ENCODE measurements around the gene KIAA0232. TPM values are rescaled to one million over a fixed set of nuclear protein-coding genes. Genes with fewer than 3 reads are reported as not detected.

The KIAA0232 gene
- polyA plus RNA-seq, 4 donors: 6.7 to 21.5 (median 8.6) TPM

DNA sequence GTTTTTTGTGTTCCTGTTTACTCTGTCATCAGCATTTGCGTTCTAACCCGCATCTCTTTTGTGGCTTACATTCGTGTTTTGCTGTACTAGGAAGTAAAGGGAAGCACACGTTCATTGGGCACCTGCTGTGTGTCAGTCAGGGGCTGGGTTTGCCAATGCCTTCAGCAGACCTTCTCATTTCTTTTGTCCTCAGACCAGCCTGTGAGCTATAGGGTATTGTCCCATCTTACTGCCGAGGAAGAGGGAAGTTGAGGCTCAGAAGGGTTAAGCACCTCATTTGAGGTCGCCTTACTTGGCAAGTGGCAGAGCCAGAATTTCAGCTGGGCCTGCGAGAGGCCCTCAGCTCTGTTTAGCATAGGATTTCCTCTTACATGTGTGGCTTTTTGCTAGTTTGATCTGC, 135.8 kb downstream of the KIAA0232 start:
- FAIRE-seq (no peak), DNase-seq (peak in 1 of 2 donors; percentile 36)
- Histone ChIP-seq H3K27ac (ENCODE audit: low read depth in 1 of 3, low read length in 2 of 3) (peak overlapping the region; percentile 86 to 95 (median 93)), H3K36me3 (ENCODE audit: control insufficient read depth in 3 of 3, insufficient read depth in 2 of 3, low read depth in 1 of 3, low read length in 3 of 3) (peaks cover 0 to 31% (median under 1%) of the 10 kb centered on the region in 3 donors), H3K27me3 (ENCODE audit: control insufficient read depth in 3 of 3, insufficient read depth in 3 of 3, low read length in 3 of 3) (no peaks in the 10 kb centered on the region), H3K4me3 (ENCODE audit: low read depth in 1 of 3, low read length in 3 of 3) (no peak overlapping the region), H3K4me1 (ENCODE audit: control insufficient read depth in 3 of 3, insufficient read depth in 2 of 3, low read depth in 1 of 3, low read length in 2 of 3) (peaks cover 11 to 52% (median 18%) of the 10 kb centered on the region in 3 donors), H3K9me3 (ENCODE audit: control insufficient read depth in 2 of 2, insufficient read depth in 1 of 2, low read depth in 1 of 2, low read length in 1 of 2) (no peaks in the 10 kb centered on the region)
- 15 to 27% (median 16%) methylated on average over 7 of the region's 7 CpGs for WGBS, 3 donors

DNA sequence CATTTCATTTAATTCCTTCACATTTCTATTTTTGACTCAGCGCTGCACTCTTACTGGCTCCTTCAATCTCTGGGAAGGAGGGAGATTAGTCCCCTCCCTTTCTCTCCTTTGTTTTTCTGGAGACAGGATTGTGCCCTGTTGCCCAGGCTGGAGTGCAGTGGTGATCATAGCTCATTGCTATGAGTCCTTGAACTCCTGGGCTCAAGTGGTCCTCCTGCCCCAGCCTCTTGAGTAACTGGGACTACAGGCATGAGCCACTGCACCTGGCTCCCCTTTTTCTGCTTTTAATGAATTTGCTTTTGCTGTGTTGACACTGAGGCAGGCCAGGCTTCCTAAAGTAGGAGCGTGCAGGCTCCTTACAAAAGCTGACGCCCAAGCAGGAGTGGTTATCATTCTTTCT, 137.6 kb downstream of the KIAA0232 start:
- H3K36me3 ChIP-seq (ENCODE audit: control insufficient read depth in 3 of 3, insufficient read depth in 2 of 3, low read depth in 1 of 3, low read length in 3 of 3): peaks cover 8 to 44% (median 10%) of the 10 kb centered on the region in 3 donors
- peaks cover 11 to 47% (median 18%) of the 10 kb centered on the region in 3 donors for H3K4me1 ChIP-seq (ENCODE audit: control insufficient read depth in 3 of 3, insufficient read depth in 2 of 3, low read depth in 1 of 3, low read length in 2 of 3)
- H3K27ac ChIP-seq (ENCODE audit: low read depth in 1 of 3, low read length in 2 of 3): no peak overlapping the region
- no peaks in the 10 kb centered on the region for H3K9me3 ChIP-seq (ENCODE audit: control insufficient read depth in 2 of 2, insufficient read depth in 1 of 2, low read depth in 1 of 2, low read length in 1 of 2)
- H3K27me3 ChIP-seq (ENCODE audit: control insufficient read depth in 3 of 3, insufficient read depth in 3 of 3, low read length in 3 of 3): no peaks in the 10 kb centered on the region
- WGBS, 3 donors: 63 to 66% (median 63%) methylated on average over 3 of the region's 3 CpGs
- no peak overlapping the region for H3K4me3 ChIP-seq (ENCODE audit: low read depth in 1 of 3, low read length in 3 of 3)
- no peak for DNase-seq
- no peak for FAIRE-seq

DNA sequence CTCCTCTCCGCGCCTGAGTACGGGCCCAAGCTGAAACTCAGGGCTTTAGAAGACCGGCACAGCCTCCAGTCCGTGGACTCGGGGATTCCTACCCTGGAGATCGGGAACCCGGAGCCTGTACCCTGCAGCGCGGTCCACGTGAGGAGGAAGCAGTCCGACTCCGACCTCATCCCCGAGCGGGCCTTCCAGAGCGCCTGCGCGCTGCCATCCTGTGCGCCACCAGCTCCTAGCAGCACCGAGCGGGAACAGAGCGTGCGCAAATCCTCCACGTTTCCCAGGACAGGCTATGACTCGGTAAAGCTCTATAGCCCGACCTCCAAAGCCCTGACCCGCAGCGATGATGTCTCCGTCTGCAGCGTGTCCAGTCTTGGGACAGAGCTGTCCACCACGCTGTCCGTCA, 141.0 kb downstream of the KIAA0232 start:
- H3K4me3 ChIP-seq (ENCODE audit: low read depth in 1 of 3, low read length in 3 of 3): no peak overlapping the region
- H3K27ac ChIP-seq (ENCODE audit: low read depth in 1 of 3, low read length in 2 of 3): no peak overlapping the region
- FAIRE-seq (no peak), DNase-seq (no peak)
- H3K4me1 ChIP-seq (ENCODE audit: control insufficient read depth in 3 of 3, insufficient read depth in 2 of 3, low read depth in 1 of 3, low read length in 2 of 3): peaks cover 3 to 32% (median 7%) of the 10 kb centered on the region in 3 donors
- peaks cover 8 to 57% (median 10%) of the 10 kb centered on the region in 3 donors for H3K36me3 ChIP-seq (ENCODE audit: control insufficient read depth in 3 of 3, insufficient read depth in 2 of 3, low read depth in 1 of 3, low read length in 3 of 3)
- H3K27me3 ChIP-seq (ENCODE audit: control insufficient read depth in 3 of 3, insufficient read depth in 3 of 3, low read length in 3 of 3): no peaks in the 10 kb centered on the region
- H3K9me3 ChIP-seq (ENCODE audit: control insufficient read depth in 2 of 2, insufficient read depth in 1 of 2, low read depth in 1 of 2, low read length in 1 of 2): no peaks in the 10 kb centered on the region
- 97 to 98% (median 98%) methylated on average over 32 of the region's 32 CpGs for WGBS, 3 donors

DNA sequence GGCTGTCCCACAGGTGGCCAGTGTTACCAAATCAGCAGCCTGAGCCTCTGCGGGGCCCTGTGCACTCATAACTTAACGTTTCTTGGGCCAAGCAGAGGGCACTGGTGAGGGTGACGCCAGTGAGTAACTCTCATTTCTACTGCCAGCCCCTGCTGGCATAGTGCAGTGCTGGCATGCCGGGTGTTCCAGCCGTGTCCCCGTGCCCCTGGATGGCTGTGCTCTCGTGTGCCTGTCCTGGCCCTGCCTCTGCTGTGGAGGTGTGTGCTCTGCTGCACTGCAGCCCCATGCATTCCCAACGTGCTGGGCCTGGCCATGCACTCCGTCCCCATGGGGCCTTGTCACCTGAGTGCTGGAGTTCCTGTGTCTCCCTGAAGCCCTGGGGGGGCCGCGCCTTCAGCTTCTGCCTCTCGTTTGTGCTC, 141.8 kb downstream of the KIAA0232 start:
- Histone ChIP-seq H3K27ac (ENCODE audit: low read depth in 1 of 3, low read length in 2 of 3) (peak overlapping the region in 1 of 3 donors; percentile 80), H3K4me1 (ENCODE audit: control insufficient read depth in 3 of 3, insufficient read depth in 2 of 3, low read depth in 1 of 3, low read length in 2 of 3) (peaks cover 0 to 35% (median 10%) of the 10 kb centered on the region in 3 donors)

DNA sequence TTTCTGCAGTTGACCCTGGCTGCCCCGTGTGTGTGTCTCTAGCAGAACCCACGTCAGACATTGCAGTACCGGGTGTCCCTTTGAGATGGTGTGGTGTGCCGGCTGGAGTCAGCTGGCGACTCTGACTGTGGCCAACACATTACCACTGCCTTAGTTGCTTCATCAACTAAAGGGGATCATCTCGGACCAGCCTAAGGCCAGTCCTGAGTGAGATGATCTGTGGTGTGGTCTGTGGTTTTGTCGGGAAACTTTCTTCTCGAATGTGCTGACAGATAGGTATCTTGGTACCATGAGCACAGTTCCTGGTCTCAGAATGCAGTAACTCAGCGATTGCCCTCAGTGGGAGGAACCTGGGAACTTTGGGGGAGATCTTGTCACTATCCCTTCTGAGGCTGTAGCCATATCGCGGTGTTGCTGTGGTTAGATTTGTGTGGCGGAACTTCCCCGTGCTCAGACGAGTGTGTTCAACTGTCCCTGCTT, 142.9 kb downstream of the KIAA0232 start:
- WGBS, 3 donors: 70 to 91% (median 80%) methylated on average over 14 of the region's 14 CpGs

More for the DNA sequence above, 141.8 kb downstream of the KIAA0232 start:
- Histone ChIP-seq H3K9me3 (ENCODE audit: control insufficient read depth in 2 of 2, insufficient read depth in 1 of 2, low read depth in 1 of 2, low read length in 1 of 2) (no peaks in the 10 kb centered on the region), H3K4me3 (ENCODE audit: low read depth in 1 of 3, low read length in 3 of 3) (no peak overlapping the region), H3K36me3 (ENCODE audit: control insufficient read depth in 3 of 3, insufficient read depth in 2 of 3, low read depth in 1 of 3, low read length in 3 of 3) (peaks cover 8 to 62% (median 10%) of the 10 kb centered on the region in 3 donors), H3K27me3 (ENCODE audit: control insufficient read depth in 3 of 3, insufficient read depth in 3 of 3, low read length in 3 of 3) (no peaks in the 10 kb centered on the region)
- FAIRE-seq: no peak
- DNase-seq: no peak
- WGBS, 3 donors: 87 to 90% (median 89%) methylated on average over 12 of the region's 12 CpGs

DNA sequence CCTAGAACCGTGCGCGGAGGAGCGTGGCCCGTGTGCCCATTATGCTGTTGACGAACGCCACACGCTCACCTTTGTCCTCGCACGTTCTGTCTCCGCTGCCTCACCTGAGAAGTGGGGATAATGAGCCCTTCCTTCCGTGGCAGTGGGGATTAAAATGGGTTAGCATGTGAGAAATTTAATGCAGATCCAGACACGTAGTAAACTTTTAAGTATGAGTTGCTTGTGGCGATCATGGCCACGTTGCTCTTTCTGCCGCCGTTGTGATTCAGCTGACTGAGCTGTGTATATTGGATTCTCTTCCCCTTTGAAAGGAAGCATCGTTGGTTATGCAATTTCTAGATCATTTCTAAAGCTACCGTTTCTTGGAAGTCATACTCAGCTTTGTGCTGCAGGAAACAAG, 143.6 kb downstream of the KIAA0232 start:
- Histone ChIP-seq H3K27ac (ENCODE audit: low read depth in 1 of 3, low read length in 2 of 3) (peak overlapping the region in 2 of 3 donors; percentile 79 to 80), H3K27me3 (ENCODE audit: control insufficient read depth in 3 of 3, insufficient read depth in 3 of 3, low read length in 3 of 3) (no peaks in the 10 kb centered on the region), H3K36me3 (ENCODE audit: control insufficient read depth in 3 of 3, insufficient read depth in 2 of 3, low read depth in 1 of 3, low read length in 3 of 3) (peaks cover 8 to 63% (median 10%) of the 10 kb centered on the region in 3 donors), H3K4me3 (ENCODE audit: low read depth in 1 of 3, low read length in 3 of 3) (no peak overlapping the region), H3K4me1 (ENCODE audit: control insufficient read depth in 3 of 3, insufficient read depth in 2 of 3, low read depth in 1 of 3, low read length in 2 of 3) (peaks cover 3 to 44% (median 10%) of the 10 kb centered on the region in 3 donors), H3K9me3 (ENCODE audit: control insufficient read depth in 2 of 2, insufficient read depth in 1 of 2, low read depth in 1 of 2, low read length in 1 of 2) (no peaks in the 10 kb centered on the region)
- 87 to 88% (median 87%) methylated on average over 19 of the region's 19 CpGs for WGBS, 3 donors
- FAIRE-seq (no peak), DNase-seq (no peak)

More for the DNA sequence above, 142.9 kb downstream of the KIAA0232 start:
- H3K4me1 ChIP-seq (ENCODE audit: control insufficient read depth in 3 of 3, insufficient read depth in 2 of 3, low read depth in 1 of 3, low read length in 2 of 3): peaks cover 3 to 39% (median 10%) of the 10 kb centered on the region in 3 donors
- DNase-seq (no peak), FAIRE-seq (no peak)
- no peak overlapping the region for H3K4me3 ChIP-seq (ENCODE audit: low read depth in 1 of 3, low read length in 3 of 3)
- peaks cover 8 to 62% (median 10%) of the 10 kb centered on the region in 3 donors for H3K36me3 ChIP-seq (ENCODE audit: control insufficient read depth in 3 of 3, insufficient read depth in 2 of 3, low read depth in 1 of 3, low read length in 3 of 3)
- peak overlapping the region in 1 of 3 donors; percentile 80 for H3K27ac ChIP-seq (ENCODE audit: low read depth in 1 of 3, low read length in 2 of 3)
- no peaks in the 10 kb centered on the region for H3K27me3 ChIP-seq (ENCODE audit: control insufficient read depth in 3 of 3, insufficient read depth in 3 of 3, low read length in 3 of 3)
- no peaks in the 10 kb centered on the region for H3K9me3 ChIP-seq (ENCODE audit: control insufficient read depth in 2 of 2, insufficient read depth in 1 of 2, low read depth in 1 of 2, low read length in 1 of 2)

DNA sequence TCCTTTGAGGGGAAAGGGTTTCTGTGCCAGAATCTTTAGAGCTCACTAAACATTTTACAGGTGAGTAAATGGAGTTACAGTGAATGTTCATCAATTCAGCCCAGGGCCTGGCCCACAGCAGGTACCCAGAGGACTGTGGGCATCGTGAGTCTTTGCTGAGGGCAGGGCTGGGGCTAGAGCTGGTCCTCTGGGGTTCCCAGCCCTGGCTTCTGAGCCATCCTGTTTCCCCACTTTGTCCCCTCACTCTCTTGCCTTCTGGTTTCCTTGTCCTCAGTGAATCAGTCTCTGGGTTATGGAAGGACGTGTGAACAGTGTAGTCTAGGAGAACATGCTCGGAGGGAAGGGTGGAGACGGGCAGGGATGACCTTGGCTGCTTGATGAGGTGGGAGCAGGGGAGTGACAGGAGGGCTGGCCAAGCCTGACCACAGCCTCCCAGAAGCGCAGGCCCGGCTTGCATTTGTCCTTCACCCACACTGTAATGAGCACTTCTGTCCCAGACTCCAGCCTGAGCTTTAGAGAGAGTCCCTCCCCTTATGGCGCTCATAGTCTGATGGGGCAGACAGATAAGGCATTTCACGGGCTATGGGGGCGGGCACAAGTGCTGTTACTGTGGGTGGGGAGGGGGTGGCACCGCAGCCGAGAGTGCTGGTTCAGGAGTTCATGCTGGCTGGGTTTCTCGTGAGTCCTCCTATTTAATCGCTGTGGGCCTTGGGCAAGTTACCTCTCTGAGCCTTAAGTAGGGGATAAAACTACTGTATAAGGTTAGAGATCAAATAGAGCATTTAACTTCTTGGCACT, 144.4 kb downstream of the KIAA0232 start:
- no peaks in the 10 kb centered on the region for H3K9me3 ChIP-seq (ENCODE audit: control insufficient read depth in 2 of 2, insufficient read depth in 1 of 2, low read depth in 1 of 2, low read length in 1 of 2)
- H3K27ac ChIP-seq (ENCODE audit: low read depth in 1 of 3, low read length in 2 of 3): peak overlapping the region; percentile 50 to 88 (median 79)
- 20 to 44% (median 32%) methylated on average over 13 of the region's 13 CpGs for WGBS, 3 donors
- no peaks in the 10 kb centered on the region for H3K27me3 ChIP-seq (ENCODE audit: control insufficient read depth in 3 of 3, insufficient read depth in 3 of 3, low read length in 3 of 3)
- peaks cover 8 to 66% (median 10%) of the 10 kb centered on the region in 3 donors for H3K36me3 ChIP-seq (ENCODE audit: control insufficient read depth in 3 of 3, insufficient read depth in 2 of 3, low read depth in 1 of 3, low read length in 3 of 3)
- DNase-seq (peak; percentile 91 to 95), FAIRE-seq (no peak)
- peaks cover 3 to 51% (median 10%) of the 10 kb centered on the region in 3 donors for H3K4me1 ChIP-seq (ENCODE audit: control insufficient read depth in 3 of 3, insufficient read depth in 2 of 3, low read depth in 1 of 3, low read length in 2 of 3)
- no peak overlapping the region for H3K4me3 ChIP-seq (ENCODE audit: low read depth in 1 of 3, low read length in 3 of 3)

DNA sequence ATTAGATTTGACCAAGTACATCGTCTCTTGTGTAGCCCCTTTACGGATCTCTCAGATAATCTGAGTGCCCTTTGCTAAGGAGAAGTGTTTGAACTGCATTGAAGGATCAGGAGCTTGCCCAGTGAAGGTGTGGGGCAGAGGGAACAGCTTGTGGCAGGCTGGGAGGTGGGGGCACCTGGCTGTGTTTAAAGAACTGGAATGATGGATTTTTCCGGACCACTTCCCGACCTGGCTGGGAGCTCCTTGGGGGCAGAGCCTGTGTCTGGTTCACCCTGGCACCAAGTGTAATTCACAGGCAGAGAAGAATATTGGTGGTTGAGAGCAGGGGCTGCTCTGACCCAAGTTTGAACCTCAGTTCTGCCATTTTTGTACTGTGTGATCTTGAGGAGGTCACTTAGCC, 145.6 kb downstream of the KIAA0232 start:
- H3K4me3 ChIP-seq (ENCODE audit: low read depth in 1 of 3, low read length in 3 of 3): no peak overlapping the region
- peaks cover 3 to 51% (median 10%) of the 10 kb centered on the region in 3 donors for H3K4me1 ChIP-seq (ENCODE audit: control insufficient read depth in 3 of 3, insufficient read depth in 2 of 3, low read depth in 1 of 3, low read length in 2 of 3)
- H3K9me3 ChIP-seq (ENCODE audit: control insufficient read depth in 2 of 2, insufficient read depth in 1 of 2, low read depth in 1 of 2, low read length in 1 of 2): no peaks in the 10 kb centered on the region
- 67 to 90% (median 77%) methylated on average over 4 of the region's 4 CpGs for WGBS, 3 donors
- peaks cover 8 to 65% (median 10%) of the 10 kb centered on the region in 3 donors for H3K36me3 ChIP-seq (ENCODE audit: control insufficient read depth in 3 of 3, insufficient read depth in 2 of 3, low read depth in 1 of 3, low read length in 3 of 3)
- no peaks in the 10 kb centered on the region for H3K27me3 ChIP-seq (ENCODE audit: control insufficient read depth in 3 of 3, insufficient read depth in 3 of 3, low read length in 3 of 3)
- FAIRE-seq: no peak
- peak overlapping the region in 1 of 3 donors; percentile 79 for H3K27ac ChIP-seq (ENCODE audit: low read depth in 1 of 3, low read length in 2 of 3)
- no peak for DNase-seq

All from small intestine (tissue), 7 donors.